NB4 (cell line): ENCODE data around the gene PSD.

Experiments
- DNase-seq: peaks from one replicate; pipeline ENCODE4 v3.0.0; 2010; ENCODE audit warnings: low read depth
- H3K4me3 ChIP-seq: one replicate; pipeline ENCODE4 v1.5.1; 2011; ENCODE audit warnings: mild to moderate bottlenecking, low read depth, low read length, moderate library complexity
- CTCF ChIP-seq: IDR thresholded peaks from one replicate; pipeline ENCODE4 v1.5.1; 2012; ENCODE audit warnings: low read depth, low read length
- MAX ChIP-seq: IDR thresholded peaks from 2 replicates; pipeline ENCODE4 v1.6.1; 2011; ENCODE audit warnings: low read depth, low read length
- MYC ChIP-seq: IDR thresholded peaks from 2 replicates; pipeline ENCODE4 v1.6.1; 2011; ENCODE audit warnings: low read depth, low read length
- POLR2A ChIP-seq: IDR thresholded peaks from 2 replicates; pipeline ENCODE4 v1.6.1; 2011; ENCODE audit warnings: mild to moderate bottlenecking; ENCODE audit not compliant: insufficient read length; ENCODE audit errors: extremely low read depth

PSD gene

GRCh38 chr10:102425444-102425843 is 6.9 kb upstream of the PSD start:
- TF ChIP-seq MAX, result no peak
- no peak for TF ChIP-seq POLR2A
- no peak for TF ChIP-seq CTCF
- TF ChIP-seq MYC, result no peak

GRCh38 chr10:102424916-102425315 is 6.3 kb upstream of the PSD start:
- DNase-seq, result no peak
- no peak overlapping the region for H3K4me3 ChIP-seq
- no peak for TF ChIP-seq POLR2A
- no peak for TF ChIP-seq MAX
- no peak for TF ChIP-seq CTCF
- no peak for TF ChIP-seq MYC

More at GRCh38 chr10:102425444-102425843, 6.9 kb upstream of the PSD start:
- DNase-seq, result no peak
- H3K4me3 ChIP-seq, result no peak overlapping the region

GRCh38 chr10:102424145-102424544 is 5.6 kb upstream of the PSD start:
- no peak for DNase-seq
- H3K4me3 ChIP-seq, result no peak overlapping the region
- TF ChIP-seq POLR2A (no peak), MAX (no peak), MYC (no peak), CTCF (no peak)

- TF ChIP-seq CTCF (no peak), MYC (no peak), MAX (no peak), POLR2A (no peak)
- peak overlapping the region; percentile 88 for H3K4me3 ChIP-seq
- DNase-seq, result no peak
Measured at GRCh38 chr10:102423372-102423968, 4.9 kb upstream of the PSD start.

GRCh38 chr10:102422545-102423129 is 4.1 kb upstream of the PSD start:
- TF ChIP-seq CTCF (peak; percentile 76), POLR2A (peak; percentile 43), MYC (peak; percentile 95; the same call in 1 of the 2 replicates), MAX (peak; percentile 92)
- peak; percentile 89 for DNase-seq
- H3K4me3 ChIP-seq, result peak overlapping the region; percentile 88
